H9 (cell line): ENCODE results near the gene PCDH9. TPM values are rescaled to one million over a fixed set of nuclear protein-coding genes. Genes with fewer than 3 reads are reported as not detected.

Source experiments
- DNase-seq: peaks from one replicate; pipeline ENCODE4 v3.0.0-alpha.2; 2017
- H2AFZ ChIP-seq: one replicate; pipeline ENCODE4 v1.6.1; 2013; ENCODE audit warnings: mild to moderate bottlenecking, low read length, control low read depth, moderate library complexity
- H2AK5ac ChIP-seq: 2 replicates; pipeline ENCODE4 v1.6.1; 2013; ENCODE audit warnings: low read length, control low read depth, mixed read lengths; ENCODE audit not compliant: insufficient read length
- H2BK120ac ChIP-seq: one replicate; pipeline ENCODE4 v1.6.1; 2013; ENCODE audit warnings: low read depth, mild to moderate bottlenecking, low read length, control low read depth, inconsistent platforms; ENCODE audit not compliant: poor library complexity, severe bottlenecking
- H2BK12ac ChIP-seq: 2 replicates; pipeline ENCODE4 v1.6.1; 2013; ENCODE audit warnings: low read length, control low read depth, mixed read lengths, low read depth; ENCODE audit not compliant: insufficient read length
- H2BK15ac ChIP-seq: 2 replicates; pipeline ENCODE4 v1.6.1; 2013; ENCODE audit warnings: low read depth, low read length, control low read depth
- H2BK20ac ChIP-seq: one replicate; pipeline ENCODE4 v1.6.1; 2013; ENCODE audit warnings: low read depth, mild to moderate bottlenecking, low read length, control low read depth, inconsistent platforms; ENCODE audit not compliant: poor library complexity, severe bottlenecking
- H2BK5ac ChIP-seq: 2 replicates; pipeline ENCODE4 v1.6.1; 2013; ENCODE audit warnings: low read length, control low read depth, mixed read lengths; ENCODE audit not compliant: insufficient read length
- H3K14ac ChIP-seq: 2 replicates; pipeline ENCODE4 v1.6.1; 2013; ENCODE audit warnings: low read length, control low read depth; ENCODE audit not compliant: insufficient read depth
- H3K18ac ChIP-seq: 2 replicates; pipeline ENCODE4 v1.6.1; 2013; ENCODE audit warnings: low read depth, mild to moderate bottlenecking, mixed read lengths, low read length, control low read depth; ENCODE audit not compliant: insufficient read length
- H3K23ac ChIP-seq: 2 replicates; pipeline ENCODE4 v1.6.1; 2013; ENCODE audit warnings: low read length, control low read depth, mixed read lengths, low read depth; ENCODE audit not compliant: insufficient read length
- H3K23me2 ChIP-seq: 2 replicates; pipeline ENCODE4 v1.6.1; 2013; ENCODE audit warnings: low read depth, mild to moderate bottlenecking, mixed read lengths, low read length, control low read depth; ENCODE audit not compliant: insufficient read length, poor library complexity, severe bottlenecking
- H3K27ac ChIP-seq: 2 replicates; pipeline ENCODE4 v1.5.1; 2013; ENCODE audit warnings: low read length, control low read depth, mixed read lengths, low read depth; ENCODE audit not compliant: insufficient read length
- H3K27me3 ChIP-seq: 2 replicates; pipeline ENCODE4 v1.6.1; 2013; ENCODE audit warnings: low read length, control low read depth, inconsistent platforms; ENCODE audit not compliant: insufficient read depth
- H3K4ac ChIP-seq: 2 replicates; pipeline ENCODE4 v1.6.1; 2013; ENCODE audit warnings: low read depth, mild to moderate bottlenecking, control low read depth, inconsistent platforms, low read length, moderate library complexity
- H3K4me1 ChIP-seq: 2 replicates; pipeline ENCODE4 v1.6.1; 2013; ENCODE audit warnings: low read length, control low read depth, inconsistent platforms; ENCODE audit not compliant: insufficient read depth
- H3K4me2 ChIP-seq: 2 replicates; pipeline ENCODE4 v1.6.1; 2013; ENCODE audit warnings: low read length, control low read depth, mixed read lengths; ENCODE audit not compliant: insufficient read length, insufficient read depth
- H3K56ac ChIP-seq: 2 replicates; pipeline ENCODE4 v1.6.1; 2013; ENCODE audit warnings: low read depth, mild to moderate bottlenecking, mixed read lengths, low read length, control low read depth; ENCODE audit not compliant: insufficient read length
- H3K79me1 ChIP-seq: 2 replicates; pipeline ENCODE4 v1.6.1; 2013; ENCODE audit warnings: low read depth, mild to moderate bottlenecking, moderate library complexity, low read length, control low read depth, inconsistent platforms; ENCODE audit not compliant: insufficient read depth, poor library complexity, severe bottlenecking
- H3K79me2 ChIP-seq: 2 replicates; pipeline ENCODE4 v1.6.1; 2013; ENCODE audit warnings: low read length, control low read depth, inconsistent platforms; ENCODE audit not compliant: insufficient read depth
- H3K9ac ChIP-seq: 2 replicates; pipeline ENCODE4 v1.6.1; 2013; ENCODE audit warnings: low read length, control low read depth, mixed read lengths; ENCODE audit not compliant: insufficient read length; ENCODE audit errors: extremely low read depth
- H3K9me3 ChIP-seq: one replicate; pipeline ENCODE4 v1.6.1; 2013; ENCODE audit warnings: low read depth, low read length, inconsistent platforms; ENCODE audit not compliant: control insufficient read depth
- H3T11ph ChIP-seq: one replicate; pipeline ENCODE4 v1.6.1; 2013; ENCODE audit warnings: mild to moderate bottlenecking, low read length, control low read depth, inconsistent platforms
- H4K20me1 ChIP-seq: one replicate; pipeline ENCODE4 v1.6.1; 2013; ENCODE audit not compliant: control insufficient read depth, insufficient read length, insufficient read depth
- H4K5ac ChIP-seq: 2 replicates; pipeline ENCODE4 v1.6.1; 2013; ENCODE audit warnings: low read depth, mild to moderate bottlenecking, mixed read lengths, low read length, control low read depth; ENCODE audit not compliant: insufficient read length
- H4K8ac ChIP-seq: replicated peaks from 2 replicates; pipeline ENCODE4 v1.6.1; 2013; ENCODE audit warnings: low read length, control low read depth, mixed read lengths, low read depth; ENCODE audit not compliant: insufficient read length
- H4K91ac ChIP-seq: 2 replicates; pipeline ENCODE4 v1.6.1; 2013; ENCODE audit warnings: low read depth, mild to moderate bottlenecking, moderate library complexity, mixed read lengths, low read length, control low read depth; ENCODE audit not compliant: insufficient read length
- H3K27ac Mint-ChIP-seq, 3 experiments: 2 replicates in 2 of 3; 3 replicates in 1 of 3; pipeline ENCODE4 v1.8.0; 2020 to 2021; ENCODE audit warnings: mixed read lengths in 3 of 3, mild to moderate bottlenecking in 1 of 3, moderate library complexity in 1 of 3
- H3K27me3 Mint-ChIP-seq: 2 replicates; pipeline ENCODE4 v1.8.0; 2021; ENCODE audit warnings: low read depth, mild to moderate bottlenecking, moderate library complexity, mixed read lengths
- H3K36me3 Mint-ChIP-seq, 3 experiments: 2 replicates in 2 of 3; 3 replicates in 1 of 3; pipeline ENCODE4 v1.8.0; 2020 to 2021; ENCODE audit warnings: low read depth in 3 of 3, mixed read lengths in 3 of 3; ENCODE audit not compliant: insufficient read depth in 1 of 3
- H3K4me1 Mint-ChIP-seq, 2 experiments: 2 replicates each; pipeline ENCODE4 v1.8.0; 2020; ENCODE audit warnings: mixed read lengths in 2 of 2
- H3K4me3 Mint-ChIP-seq, 2 experiments: 2 replicates in 1 of 2; 3 replicates in 1 of 2; pipeline ENCODE4 v1.8.0; 2020 to 2021; ENCODE audit warnings: mild to moderate bottlenecking in 2 of 2, mixed read lengths in 2 of 2, moderate library complexity in 1 of 2
- H3K9me3 Mint-ChIP-seq, 2 experiments: 2 replicates in 1 of 2; 3 replicates in 1 of 2; pipeline ENCODE4 v1.8.0; 2020; ENCODE audit warnings: mild to moderate bottlenecking in 2 of 2, mixed read lengths in 2 of 2, moderate library complexity in 1 of 2
- WGBS: extraction: QIAGEN DNeasy Blood & Tissue Kit; methylation state at CpG from one replicate; pipeline ENCODE4 v1.1.7; 2013; ENCODE audit warnings: missing lambda C conversion rate, low lambda C conversion rate, mixed read lengths; ENCODE audit not compliant: insufficient read length; ENCODE audit errors: extremely low coverage; 5-methylcytosine and 5-hydroxymethylcytosine counted together
- total RNA-seq: library from RNA; stranded (reverse); gene quantifications from 2 replicates; pipeline ENCODE4 v1.2.1, GENCODE V29; 2021
- TF ChIP-seq, protein P1 (sequence below): fragments of 200-600 bp; sonication (generic); conservative IDR thresholded peaks from 3 replicates; pipeline ENCODE4 v1.8.0; 2021; ENCODE audit warnings: antibody characterized with exemption, mild to moderate bottlenecking

The PCDH9 gene
- total RNA-seq, 1 experiment from 2014 or later: 0.11 TPM

DNA sequence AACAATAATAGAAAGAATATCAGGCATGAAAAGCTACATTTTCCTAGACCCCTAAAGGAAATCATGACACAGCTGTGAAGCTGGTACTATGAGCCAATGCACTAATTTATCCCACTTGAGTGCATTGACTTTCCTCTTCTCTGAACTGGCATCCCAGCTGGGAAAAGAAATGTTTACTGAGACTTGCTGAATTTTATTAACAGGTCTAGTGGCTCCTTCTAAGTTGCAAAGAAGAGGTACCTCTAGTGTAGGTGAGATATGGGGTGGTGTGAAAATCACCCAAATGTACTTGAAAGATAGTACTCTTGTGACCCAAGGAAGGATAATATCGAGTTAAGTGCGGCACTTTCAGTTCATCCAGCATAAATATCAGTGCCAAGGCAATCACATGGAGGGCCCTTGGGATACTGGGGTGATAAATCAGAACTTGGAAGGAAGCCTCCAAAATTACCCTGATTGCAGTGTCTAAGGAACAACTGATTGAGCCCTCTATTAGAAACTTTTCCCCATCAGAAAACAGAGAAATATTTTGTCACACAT, 369.2 kb downstream of the PCDH9 start:
- Mint-ChIP-seq H3K9me3 (no peaks in the 10 kb centered on the region; a peak in 1 of 5 replicates), H3K4me3 (no peak overlapping the region), H3K36me3 (peaks cover 0 to 2% (median 0%) of the 10 kb centered on the region in 3 experiments; a peak in 2 of 7 replicates), H3K27me3 (no peaks in the 10 kb centered on the region), H3K4me1 (peaks cover 12 to 14% of the 10 kb centered on the region in 2 experiments), H3K27ac (no peak overlapping the region; a peak in 1 of 7 replicates)
- no peaks in the 10 kb centered on the region for H3K23me2 ChIP-seq
- no peaks in the 10 kb centered on the region for H3K27me3 ChIP-seq
- H4K20me1 ChIP-seq: no peaks in the 10 kb centered on the region
- H3K79me2 ChIP-seq: no peaks in the 10 kb centered on the region
- no peaks in the 10 kb centered on the region for H3K9me3 ChIP-seq
- H3K79me1 ChIP-seq: no peaks in the 10 kb centered on the region
- H3K23ac ChIP-seq: no peak overlapping the region
- no peak overlapping the region for H3K14ac ChIP-seq
- no peak overlapping the region for H3K4ac ChIP-seq
- no peak overlapping the region for H2BK5ac ChIP-seq
- H2AFZ ChIP-seq: no peak overlapping the region
- no peak overlapping the region for H3K18ac ChIP-seq
- H2AK5ac ChIP-seq: no peak overlapping the region
- no peak overlapping the region for H2BK15ac ChIP-seq
- H2BK20ac ChIP-seq: no peak overlapping the region
- no peak for DNase-seq
- H4K5ac ChIP-seq: no peak overlapping the region
- H4K8ac ChIP-seq: no peak overlapping the region
- no peak overlapping the region for H3T11ph ChIP-seq
- H2BK12ac ChIP-seq: no peak overlapping the region
- no peak overlapping the region for H3K9ac ChIP-seq
- H3K27ac ChIP-seq: no peak overlapping the region
- no peak overlapping the region for H3K4me2 ChIP-seq
- H4K91ac ChIP-seq: no peak overlapping the region
- TF ChIP-seq, protein P1, sequence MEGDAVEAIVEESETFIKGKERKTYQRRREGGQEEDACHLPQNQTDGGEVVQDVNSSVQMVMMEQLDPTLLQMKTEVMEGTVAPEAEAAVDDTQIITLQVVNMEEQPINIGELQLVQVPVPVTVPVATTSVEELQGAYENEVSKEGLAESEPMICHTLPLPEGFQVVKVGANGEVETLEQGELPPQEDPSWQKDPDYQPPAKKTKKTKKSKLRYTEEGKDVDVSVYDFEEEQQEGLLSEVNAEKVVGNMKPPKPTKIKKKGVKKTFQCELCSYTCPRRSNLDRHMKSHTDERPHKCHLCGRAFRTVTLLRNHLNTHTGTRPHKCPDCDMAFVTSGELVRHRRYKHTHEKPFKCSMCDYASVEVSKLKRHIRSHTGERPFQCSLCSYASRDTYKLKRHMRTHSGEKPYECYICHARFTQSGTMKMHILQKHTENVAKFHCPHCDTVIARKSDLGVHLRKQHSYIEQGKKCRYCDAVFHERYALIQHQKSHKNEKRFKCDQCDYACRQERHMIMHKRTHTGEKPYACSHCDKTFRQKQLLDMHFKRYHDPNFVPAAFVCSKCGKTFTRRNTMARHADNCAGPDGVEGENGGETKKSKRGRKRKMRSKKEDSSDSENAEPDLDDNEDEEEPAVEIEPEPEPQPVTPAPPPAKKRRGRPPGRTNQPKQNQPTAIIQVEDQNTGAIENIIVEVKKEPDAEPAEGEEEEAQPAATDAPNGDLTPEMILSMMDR: no peak
- peaks cover 2% of the 10 kb centered on the region; the same call in 1 of the 2 replicates for H3K4me1 ChIP-seq
- WGBS: no CpG with 5 or more reads among the region's 2 CpGs
- no peak overlapping the region for H3K56ac ChIP-seq
- H2BK120ac ChIP-seq: no peak overlapping the region
